Endothelial cell (in vitro differentiated cells): ENCODE measurements around the gene MTHFSD. TPM values are rescaled to one million over a fixed set of nuclear protein-coding genes. Genes with fewer than 3 reads are reported as not detected.

Source experiments
- DNase-seq: peaks from one replicate; pipeline ENCODE4 v3.0.0; 2021; ENCODE audit warnings: low spot score
- H3K27ac Mint-ChIP-seq: one replicate; pipeline ENCODE4 v1.8.0; 2021; ENCODE audit warnings: mixed read lengths, inconsistent platforms; ENCODE audit not compliant: unreplicated experiment
- H3K27me3 Mint-ChIP-seq: one replicate; pipeline ENCODE4 v1.8.0; 2021; ENCODE audit warnings: mild to moderate bottlenecking, moderate library complexity, mixed read lengths, inconsistent platforms; ENCODE audit not compliant: unreplicated experiment
- H3K36me3 Mint-ChIP-seq: one replicate; pipeline ENCODE4 v1.8.0; 2021; ENCODE audit warnings: mild to moderate bottlenecking, low read depth, mixed read lengths, inconsistent platforms; ENCODE audit not compliant: unreplicated experiment
- H3K4me1 Mint-ChIP-seq: one replicate; pipeline ENCODE4 v1.8.0; 2021; ENCODE audit warnings: mild to moderate bottlenecking, mixed read lengths, inconsistent platforms; ENCODE audit not compliant: unreplicated experiment
- H3K4me3 Mint-ChIP-seq: one replicate; pipeline ENCODE4 v1.8.0; 2021; ENCODE audit warnings: mild to moderate bottlenecking, mixed read lengths, inconsistent platforms; ENCODE audit not compliant: unreplicated experiment
- H3K9me3 Mint-ChIP-seq: one replicate; pipeline ENCODE4 v1.8.0; 2021; ENCODE audit warnings: mixed read lengths, inconsistent platforms; ENCODE audit not compliant: unreplicated experiment
- CTCF ChIP-seq: fragments of 200-600 bp; sonication (generic); IDR thresholded peaks from one replicate; pipeline ENCODE4 v1.5.0; 2021; ENCODE audit warnings: antibody characterized with exemption; ENCODE audit not compliant: unreplicated experiment
- total RNA-seq: library from RNA; stranded (reverse); fragmentation: NEBNext Ultra II Directional; extraction: Animal tissue kit (Norgen Biotek cat#: 25700); gene quantifications from one replicate; pipeline ENCODE4 v1.2.1, GENCODE V29; 2021; ENCODE audit not compliant: unreplicated experiment

MTHFSD gene
- total RNA-seq, 1 donor from 2014 or later, result 30.6 TPM

DNA sequence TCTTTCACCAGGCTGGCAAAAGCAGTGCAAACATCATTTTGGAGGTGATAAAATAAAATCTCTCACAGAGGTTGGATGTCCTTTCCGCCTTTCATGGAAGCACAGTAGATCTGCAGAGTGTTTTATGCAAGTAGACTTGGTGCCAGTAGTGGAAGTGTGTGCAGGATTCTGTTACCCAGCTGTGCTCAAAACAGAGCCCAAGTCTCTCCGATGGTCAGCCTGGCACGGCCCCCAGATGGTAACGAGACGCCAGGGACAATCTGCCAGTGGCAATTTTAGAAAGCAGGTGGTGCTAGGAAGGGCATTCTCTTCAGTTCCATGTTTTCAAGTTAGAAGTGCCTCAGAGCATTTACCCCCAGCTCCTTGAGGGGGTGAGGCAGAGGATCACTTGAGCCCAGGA, 1.5 kb upstream of the MTHFSD start:
- DNase-seq, result no peak
- Mint-ChIP-seq H3K27me3 (peaks cover 4% of the 10 kb centered on the region), H3K4me1 (peaks cover 12% of the 10 kb centered on the region)

DNA sequence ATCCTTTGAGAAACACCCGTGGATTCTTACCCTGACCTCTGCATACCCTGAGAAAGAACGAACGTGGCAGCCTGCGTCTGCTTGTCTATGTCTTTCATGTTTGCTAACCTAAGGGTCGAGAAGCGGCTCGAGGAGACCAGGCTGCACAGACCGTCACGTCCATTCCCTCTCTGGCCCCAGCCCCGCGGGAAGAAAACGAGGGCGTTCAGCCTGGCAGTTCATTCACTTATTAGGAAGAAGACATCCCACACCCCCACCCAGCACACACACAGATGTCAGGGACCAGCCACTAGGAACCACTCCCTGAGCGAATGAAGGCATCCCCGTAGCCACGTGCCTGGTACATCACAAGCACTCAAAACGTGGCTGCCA, 655 bp upstream of the MTHFSD start:
- H3K9me3 Mint-ChIP-seq, result no peaks in the 10 kb centered on the region
- peaks cover 15% of the 10 kb centered on the region for H3K36me3 Mint-ChIP-seq
- peaks cover 4% of the 10 kb centered on the region for H3K27me3 Mint-ChIP-seq
- peaks cover 12% of the 10 kb centered on the region for H3K4me1 Mint-ChIP-seq
- H3K27ac Mint-ChIP-seq, result peak overlapping the region; percentile 91
- no peak for TF ChIP-seq CTCF
- H3K4me3 Mint-ChIP-seq, result peak overlapping the region; percentile 93
- DNase-seq, result no peak

More for the DNA sequence above, 1.5 kb upstream of the MTHFSD start:
- Mint-ChIP-seq H3K27ac (no peak overlapping the region), H3K36me3 (peaks cover 14% of the 10 kb centered on the region), H3K4me3 (no peak overlapping the region), H3K9me3 (no peaks in the 10 kb centered on the region)
- TF ChIP-seq CTCF, result no peak

GRCh38 chr16:86554599-86554916, 477 bp downstream of the MTHFSD start:
- Mint-ChIP-seq H3K27me3 (peaks cover 4% of the 10 kb centered on the region), H3K4me3 (peak overlapping the region; percentile 93), H3K4me1 (peaks cover 12% of the 10 kb centered on the region), H3K9me3 (no peaks in the 10 kb centered on the region), H3K36me3 (peaks cover 17% of the 10 kb centered on the region), H3K27ac (peak overlapping the region; percentile 91)
- no peak for TF ChIP-seq CTCF
- DNase-seq, result no peak

- peak overlapping the region; percentile 93 for H3K4me3 Mint-ChIP-seq
- H3K27ac Mint-ChIP-seq, result no peak overlapping the region
- peaks cover 12% of the 10 kb centered on the region for H3K4me1 Mint-ChIP-seq
- DNase-seq, result no peak
- peaks cover 4% of the 10 kb centered on the region for H3K27me3 Mint-ChIP-seq
- H3K36me3 Mint-ChIP-seq, result peaks cover 17% of the 10 kb centered on the region
- H3K9me3 Mint-ChIP-seq, result no peaks in the 10 kb centered on the region
- TF ChIP-seq CTCF, result no peak
These were observed 1.7 kb downstream of the MTHFSD start for GRCh38 chr16:86553356-86553755.

DNA sequence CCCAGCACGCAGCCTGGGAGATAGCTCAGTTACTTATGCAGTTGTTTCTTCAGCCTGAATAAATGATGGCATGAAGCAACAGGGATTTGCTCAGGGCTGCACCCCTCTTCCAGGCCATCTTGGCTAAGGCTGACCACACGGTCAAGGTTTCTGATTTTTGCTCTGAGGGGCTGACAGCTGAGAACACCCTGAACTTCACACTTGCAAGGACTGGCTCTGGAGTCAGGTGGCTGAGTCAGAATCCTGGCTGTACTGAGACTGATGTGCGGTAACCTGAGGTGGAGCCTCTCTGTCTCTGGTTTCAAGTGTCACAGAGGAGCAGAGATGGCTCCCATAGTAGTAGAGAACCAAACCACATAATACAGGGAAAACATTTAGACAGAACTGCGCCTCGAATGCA, 4.8 kb downstream of the MTHFSD start:
- H3K4me1 Mint-ChIP-seq, result peaks cover 6% of the 10 kb centered on the region
- no peaks in the 10 kb centered on the region for H3K9me3 Mint-ChIP-seq
- no peak for TF ChIP-seq CTCF
- no peak overlapping the region for H3K4me3 Mint-ChIP-seq
- H3K36me3 Mint-ChIP-seq, result peaks cover 21% of the 10 kb centered on the region
- H3K27ac Mint-ChIP-seq, result no peak overlapping the region
- H3K27me3 Mint-ChIP-seq, result peaks cover 4% of the 10 kb centered on the region
- no peak for DNase-seq
